Astrocyte of the hippocampus (primary cell): Measurements from ENCODE around the gene NR5A1.

ENCODE experiments used
- DNase-seq: peaks from one replicate; pipeline ENCODE4 v3.0.0; 2011; ENCODE audit warnings: low read depth, low spot score

The NR5A1 gene

GRCh38 chr9:124506931-124507879, at the start of gene NR5A1:
NR5A1 (minus strand) TSS chr9:124507399; CDS start chr9:124503395, 4,004 bp downstream.
- DNase-seq, result no peak

GRCh38 chr9:124555043-124555442, 47.8 kb upstream of the NR5A1 start:
- DNase-seq, result no peak

- DNase-seq, result peak; percentile 87
Observed at GRCh38 chr9:124553738-124554137, 46.5 kb upstream of the NR5A1 start.

- DNase-seq, result no peak
Observed at GRCh38 chr9:124552273-124552605, 45.0 kb upstream of the NR5A1 start.

- DNase-seq, result peak; percentile 88
Observed at GRCh38 chr9:124551472-124552272, 44.5 kb upstream of the NR5A1 start.

- DNase-seq, result no peak
Observed at GRCh38 chr9:124550072-124550471, 42.9 kb upstream of the NR5A1 start.

GRCh38 chr9:124549016-124549415, 41.8 kb upstream of the NR5A1 start:
- DNase-seq, result no peak

- no peak for DNase-seq
Observed at GRCh38 chr9:124544535-124544934, 37.3 kb upstream of the NR5A1 start.

- no peak for DNase-seq
Observed at GRCh38 chr9:124541824-124542223, 34.6 kb upstream of the NR5A1 start.

- DNase-seq, result no peak
Observed at GRCh38 chr9:124537926-124538325, 30.7 kb upstream of the NR5A1 start.

GRCh38 chr9:124535846-124536245, 28.6 kb upstream of the NR5A1 start:
- DNase-seq, result no peak

- no peak for DNase-seq
Observed at GRCh38 chr9:124532897-124533296, 25.7 kb upstream of the NR5A1 start.

GRCh38 chr9:124531115-124531514, 23.9 kb upstream of the NR5A1 start:
- DNase-seq, result no peak

GRCh38 chr9:124530246-124530645, 23.0 kb upstream of the NR5A1 start:
- DNase-seq, result no peak

- DNase-seq, result peak; percentile 37
Observed at GRCh38 chr9:124527781-124528180, 20.6 kb upstream of the NR5A1 start.

GRCh38 chr9:124526174-124526573, 19.0 kb upstream of the NR5A1 start:
- no peak for DNase-seq

- DNase-seq, result no peak
Observed at GRCh38 chr9:124522121-124523098, 15.2 kb upstream of the NR5A1 start.

GRCh38 chr9:124521142-124521541, 13.9 kb upstream of the NR5A1 start:
- DNase-seq, result no peak

GRCh38 chr9:124520206-124520596, 13.0 kb upstream of the NR5A1 start:
- DNase-seq, result no peak

- DNase-seq, result no peak
Observed at GRCh38 chr9:124518116-124518515, 10.9 kb upstream of the NR5A1 start.

- DNase-seq, result no peak
Observed at GRCh38 chr9:124517600-124517999, 10.4 kb upstream of the NR5A1 start.
